Stimulated activated CD8-positive, alpha-beta memory T cell treated with anti-CD3 and anti-CD28 coated beads, Interleukin-7, amount 100 ng/mL, for 4 hours (primary cell): Measurements from ENCODE around the gene EIF2B4.
"Not testable (repeated sequence)": the region's sequence is repeated elsewhere in the genome, so short reads cannot be mapped to it uniquely, and the experiment has no call there.

ENCODE experiments used
- DNase-seq, 2 donors: peaks; one replicate each; pipeline ENCODE4 v3.0.0-alpha.2; 2020; ENCODE audit warnings: low read depth in 2 of 2

The EIF2B4 gene

DNA sequence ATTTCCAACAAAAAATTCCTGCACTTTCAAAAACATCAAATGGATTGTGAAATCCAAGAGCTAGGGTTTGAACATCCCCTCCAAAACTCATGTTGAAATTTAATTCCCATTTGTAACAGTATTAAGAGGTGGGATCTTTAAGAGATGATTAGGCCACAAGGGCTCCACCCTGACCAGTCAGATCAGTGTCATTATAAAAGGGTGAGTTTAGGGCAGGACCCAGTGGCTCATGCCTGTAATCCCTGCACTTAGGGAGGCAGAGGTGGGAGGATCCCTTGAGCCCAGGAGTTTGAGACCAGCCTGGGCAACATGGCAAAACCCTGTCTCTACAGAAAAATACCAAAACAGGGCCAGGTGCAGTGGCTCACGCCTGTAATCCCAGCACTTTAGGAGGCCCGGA is 22.5 kb downstream of the EIF2B4 start:
- DNase-seq: no peak

DNA sequence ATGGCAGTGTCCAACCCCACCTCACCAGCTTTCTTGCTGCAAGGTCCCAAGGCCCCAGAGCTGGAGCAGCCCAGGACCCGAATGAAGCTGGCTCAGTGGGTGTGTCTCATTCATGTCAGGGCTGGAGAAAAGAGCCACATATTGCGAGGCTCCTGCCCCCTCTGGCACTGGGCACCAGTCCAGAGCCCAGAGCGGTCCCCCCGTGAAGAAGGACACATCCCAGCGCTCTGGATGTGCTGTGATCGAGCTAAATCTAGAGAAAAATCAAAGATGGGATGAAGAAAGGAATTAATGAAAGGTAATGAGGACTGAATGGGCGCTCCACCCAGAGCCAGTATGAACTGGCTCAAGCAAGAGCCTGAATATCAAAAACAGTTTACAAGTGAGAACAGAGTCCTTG is 34.0 kb downstream of the EIF2B4 start:
- no peak for DNase-seq

DNA sequence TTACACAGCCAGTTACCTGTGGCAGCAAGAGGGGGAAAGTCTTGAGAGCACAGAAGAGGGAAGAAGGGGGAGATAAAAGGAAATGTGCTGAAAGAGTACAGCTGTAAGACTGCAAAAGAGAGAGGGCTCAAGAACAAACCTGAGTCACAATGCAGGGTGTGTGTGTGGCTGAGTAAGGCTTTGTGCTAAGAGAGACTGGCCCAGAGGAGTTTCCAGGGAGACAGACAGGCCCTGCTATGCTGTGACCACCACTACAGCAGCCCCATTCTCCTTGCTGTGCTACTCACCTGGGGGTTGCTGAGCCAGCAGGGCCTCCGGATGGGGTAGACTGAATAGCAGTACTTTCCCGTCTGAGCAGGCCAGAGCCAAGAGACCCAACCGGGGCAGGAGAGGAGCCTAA is 34.8 kb downstream of the EIF2B4 start:
- DNase-seq: no peak

GRCh38 chr2:27324720-27325119 is 45.4 kb downstream of the EIF2B4 start:
- DNase-seq: no peak

GRCh38 chr2:27323596-27324285 is 46.4 kb downstream of the EIF2B4 start:
- DNase-seq: no peak

GRCh38 chr2:27322766-27323595 is 47.2 kb downstream of the EIF2B4 start, which contains the start of gene MPV17:
TSS of gene MPV17 (minus strand) at chr2:27323097. CDS start at chr2:27322517, 580 bp downstream.
- DNase-seq: peak; percentile 77 to 80

DNA sequence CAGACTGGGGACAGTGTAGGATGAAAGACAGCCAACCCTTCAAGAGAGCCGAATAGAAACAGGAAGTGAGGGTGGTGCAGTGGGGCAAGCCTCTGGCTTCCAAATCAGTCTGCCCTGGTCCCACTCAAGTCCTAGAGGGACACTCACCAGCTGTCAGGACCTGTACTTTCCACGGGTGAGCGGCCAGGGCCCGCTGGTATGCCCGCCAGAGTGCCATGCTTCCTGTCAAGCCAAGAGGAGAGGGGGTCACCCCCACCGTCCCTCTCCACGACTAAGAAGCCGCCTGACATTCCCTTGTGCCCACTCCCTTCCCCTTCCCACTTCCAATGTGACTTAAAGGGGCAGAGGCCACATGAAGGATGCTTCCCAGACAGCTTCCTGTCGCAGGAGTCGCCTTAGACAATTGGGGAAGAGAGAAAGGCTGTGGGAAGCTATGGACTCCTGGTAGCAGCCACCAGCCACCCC is 47.8 kb downstream of the EIF2B4 start:
- no peak for DNase-seq

- no peak for DNase-seq
Observed at GRCh38 chr2:27320958-27321543, 49.1 kb downstream of the EIF2B4 start.

DNA sequence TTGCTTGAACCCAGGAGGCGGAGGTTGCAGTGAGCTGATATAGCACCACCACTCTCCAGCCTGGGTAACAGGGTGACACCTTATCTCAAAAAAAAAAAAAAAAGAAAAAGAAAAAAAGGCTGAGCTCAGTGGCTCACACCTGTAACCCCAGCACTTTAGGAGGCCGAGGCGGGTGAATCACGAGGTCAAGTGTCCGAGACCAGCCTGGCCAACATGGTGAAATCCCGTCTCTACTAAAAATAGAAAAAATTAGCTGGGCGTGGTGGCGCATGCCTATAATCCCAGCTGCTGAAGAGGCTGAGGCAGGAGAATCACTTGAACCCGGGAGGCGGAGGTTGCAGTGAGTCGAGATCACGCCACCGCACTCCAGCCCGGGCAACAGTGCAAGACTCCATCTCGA is 50.3 kb downstream of the EIF2B4 start:
- not testable (repeated sequence) for DNase-seq

GRCh38 chr2:27316655-27317412 is 53.3 kb downstream of the EIF2B4 start:
- no peak for DNase-seq

DNA sequence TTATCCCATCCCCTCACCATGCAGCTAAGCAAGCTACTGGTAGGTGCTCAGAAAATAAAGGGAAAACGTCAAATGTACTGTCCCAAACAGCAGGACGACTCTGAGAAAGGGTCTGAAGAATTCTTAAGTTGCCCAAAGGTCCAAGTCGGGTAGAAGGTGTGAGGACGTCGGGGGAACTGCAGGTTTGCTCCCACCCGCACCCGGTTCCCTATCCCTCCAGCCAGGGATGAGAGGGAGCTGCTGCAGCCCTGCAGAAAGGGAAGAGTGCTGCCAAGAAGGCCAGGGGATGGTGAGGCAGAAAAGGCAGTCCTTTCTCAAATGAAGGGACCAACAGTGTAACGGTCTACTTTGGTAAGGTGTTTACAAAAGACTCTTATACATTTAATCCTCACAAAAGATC is 55.0 kb downstream of the EIF2B4 start:
- DNase-seq: no peak

DNA sequence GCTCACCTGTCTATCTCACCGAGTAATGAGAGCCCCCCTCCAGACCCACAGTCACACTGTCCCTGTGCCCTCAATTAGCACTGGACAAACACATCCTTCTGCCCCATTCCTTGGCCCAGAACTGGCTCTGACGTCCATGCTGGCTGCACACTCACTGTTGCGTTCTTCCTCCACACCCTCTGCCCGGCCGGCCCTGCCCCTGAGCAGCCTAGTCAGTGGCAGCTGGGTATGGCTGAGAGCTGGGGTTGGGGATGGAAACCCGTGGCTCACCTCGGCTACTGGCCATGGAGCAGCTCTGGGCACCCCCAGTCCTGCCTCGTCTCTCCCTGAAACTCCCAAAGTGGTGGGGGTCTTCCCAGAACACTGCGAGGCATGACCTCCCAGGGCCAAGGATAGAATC is 55.4 kb downstream of the EIF2B4 start:
- DNase-seq: no peak
